HepG2 (cell line): ENCODE measurements around the gene MSI2. TPM values are rescaled to one million over a fixed set of nuclear protein-coding genes. Genes with fewer than 3 reads are reported as not detected.
A peak's percentile ranks its signal among the peaks of the same experiment; 100 is the strongest.

Source experiments
- ATAC-seq: fragments of 200-7000 bp; cut with Tn5 transposase; 3 replicates; pipeline ENCODE4 v1.9.1; 2020; ENCODE audit warnings: mild to moderate bottlenecking, moderate library complexity
- BruUV-seq: library from RNA; stranded (reverse); fragments of 400-500 nt; replicated peaks from 2 replicates; lab custom pipeline; 2021; lab: Mats Ljungman, UMichigan
- CTCF ChIA-PET: fragments of 300-600 bp; formaldehyde crosslinking; extraction: SDS; loops from one replicate; lab custom pipeline; 2021; ENCODE audit warnings: low total read pairs, inconsistent platforms, low intra/inter-chr PET ratio; lab: Yijun Ruan, JAX
- POLR2A ChIA-PET: fragments of 350-600 bp; sonication (Branson Sonifier 250); formaldehyde crosslinking; loops from one replicate; lab custom pipeline; 2020; ENCODE audit warnings: antibody characterized with exemption, inconsistent platforms; lab: Yijun Ruan, JAX
- DNase-seq: peaks from one replicate; pipeline ENCODE4 v3.0.0-alpha.2; 2015; ENCODE audit warnings: low spot score
- FAIRE-seq: peaks from 3 replicates; lab custom pipeline; 2011; peaks lifted over from hg19 to GRCh38; lab: Jason Lieb, UNC
- H2AFZ ChIP-seq: one replicate; pipeline ENCODE4 v1.6.1; 2011; ENCODE audit warnings: low read length, inconsistent platforms
- H3K27ac ChIP-seq: fragments of 300-600 bp; 3 replicates; pipeline ENCODE4 v1.8.0; 2011; ENCODE audit warnings: mixed run types, mild to moderate bottlenecking, mixed read lengths, low read length, inconsistent platforms; ENCODE audit not compliant: insufficient read depth; ENCODE audit errors: extremely low read length
- H3K27me3 ChIP-seq, 2 experiments: fragments of 200-600 bp in 1 of 2; 2 replicates in 1 of 2; 3 replicates in 1 of 2; pipeline versions ENCODE4 v1.6.0 to v1.8.0; 2011; ENCODE audit warnings: low read length in 2 of 2, mild to moderate bottlenecking in 2 of 2, moderate library complexity in 2 of 2, inconsistent platforms in 1 of 2; ENCODE audit not compliant: insufficient read depth in 2 of 2, control insufficient read depth in 1 of 2
- H3K36me3 ChIP-seq, 2 experiments: fragments of 200-600 bp in 1 of 2; replicated peaks in 1 of 2; 2 replicates in 1 of 2; 3 replicates in 1 of 2; pipeline versions ENCODE4 v1.5.1 to v1.8.0; 2011; ENCODE audit warnings: low read length in 2 of 2, inconsistent platforms in 1 of 2; ENCODE audit not compliant: insufficient read depth in 2 of 2, control insufficient read depth in 1 of 2
- H3K4me1 ChIP-seq: 2 replicates; pipeline ENCODE4 v1.5.1; 2012; ENCODE audit warnings: low read length, inconsistent platforms; ENCODE audit not compliant: insufficient read depth
- H3K4me2 ChIP-seq: 2 replicates; pipeline ENCODE4 v1.6.0; 2011; ENCODE audit warnings: low read depth, low read length, inconsistent platforms
- H3K4me3 ChIP-seq, 3 experiments: fragments of 200-600 bp in 1 of 3; sonication (generic), shearing (Covaris generic) in 1 of 3; replicated peaks in 1 of 3; 2 replicates each; pipeline ENCODE4 v1.5.1; 2011 to 2016; ENCODE audit warnings: low read length in 3 of 3, inconsistent platforms in 2 of 3, low read depth in 2 of 3, mild to moderate bottlenecking in 2 of 3, control low read depth in 1 of 3, mixed read lengths in 1 of 3; ENCODE audit not compliant: insufficient read depth in 1 of 3
- H3K79me2 ChIP-seq: one replicate; pipeline ENCODE4 v1.6.1; 2011; ENCODE audit warnings: low read length, inconsistent platforms; ENCODE audit not compliant: insufficient read depth
- H3K9ac ChIP-seq: 2 replicates; pipeline ENCODE4 v1.6.0; 2011; ENCODE audit warnings: mild to moderate bottlenecking, low read depth, low read length, inconsistent platforms; ENCODE audit not compliant: insufficient read depth
- H3K9me3 ChIP-seq: 2 replicates; pipeline ENCODE4 v1.5.1; 2012; ENCODE audit warnings: mild to moderate bottlenecking, low read length
- H4K20me1 ChIP-seq: 2 replicates; pipeline ENCODE4 v1.6.0; 2011; ENCODE audit warnings: inconsistent platforms, mild to moderate bottlenecking, low read length, moderate library complexity; ENCODE audit not compliant: insufficient read depth
- ARHGAP35 ChIP-seq: sonication (generic); formaldehyde crosslinking; IDR thresholded peaks from 2 replicates; pipeline ENCODE4 v1.9.0; 2022; ENCODE audit warnings: mild to moderate bottlenecking, inconsistent platforms, moderate library complexity, missing genetic modification reagents, borderline replicate concordance
- FOSL2 ChIP-seq: sonication (generic); formaldehyde crosslinking; IDR thresholded peaks from 2 replicates; pipeline ENCODE4 v1.4.0; 2020; ENCODE audit warnings: missing genetic modification reagents
- GTF2F1 ChIP-seq: fragments of 150-350 bp; IDR thresholded peaks from 2 replicates; pipeline ENCODE4 v1.6.1; 2014; ENCODE audit warnings: low read length
- HOXD1 ChIP-seq: sonication (generic); formaldehyde crosslinking; IDR thresholded peaks from 2 replicates; pipeline ENCODE4 v1.5.0; 2020; ENCODE audit warnings: missing genetic modification reagents
- IRX3 ChIP-seq: sonication (generic); formaldehyde crosslinking; IDR thresholded peaks from 2 replicates; pipeline ENCODE4 v1.8.1; 2023; ENCODE audit warnings: mild to moderate bottlenecking, low read depth, missing genetic modification reagents, borderline replicate concordance
- RBM22 ChIP-seq: fragments of 200-400 bp; formaldehyde crosslinking; optimal IDR thresholded peaks from 2 replicates; pipeline ENCODE3; 2017; ENCODE audit warnings: mild to moderate bottlenecking, low read length, moderate library complexity
- RELA ChIP-seq: sonication (generic); formaldehyde crosslinking; IDR thresholded peaks from 2 replicates; pipeline ENCODE4 v1.4.0; 2020; ENCODE audit warnings: missing genetic modification reagents
- THAP11 ChIP-seq: IDR thresholded peaks from 2 replicates; pipeline ENCODE4 v1.6.1; 2016; ENCODE audit warnings: missing biosample characterization, missing genetic modification reagents
- ZKSCAN1 ChIP-seq: fragments of 150-350 bp; IDR thresholded peaks from 2 replicates; pipeline ENCODE4 v1.6.1; 2014; ENCODE audit warnings: low read length
- ZNF563 ChIP-seq: sonication (generic); formaldehyde crosslinking; IDR thresholded peaks from 2 replicates; pipeline ENCODE4 v1.8.0; 2022; ENCODE audit warnings: mild to moderate bottlenecking, moderate library complexity, missing genetic modification reagents
- WGBS: methylation state at CpG from one replicate; pipeline ENCODE4 v1.1.6; 2017; ENCODE audit warnings: low lambda C conversion rate; 5-methylcytosine and 5-hydroxymethylcytosine counted together
- in situ Hi-C: cut with HindIII; loops from 2 replicates; pipeline ENCODE4 v1.10.0; 2017; ENCODE audit warnings: low pct_unique_long_range_greater_than_20kb; ENCODE audit not compliant: extremely low pct_ligation_motif_present
- intact Hi-C: fragments of 100-400 bp; cut with micrococcal nuclease; formaldehyde crosslinking; loops from one replicate; pipeline ENCODE4 v1.10.0; 2022; ENCODE audit not compliant: unreplicated experiment
- polyA plus RNA-seq, 8 experiments: library from polyadenylated mRNA; depleted of rRNA in 3 of 8; stranded (reverse) in 7 of 8; unstranded in 1 of 8; fragments of >200 nt; fragmentation: Illumina TruSeq in 4 of 8; extraction: Trizol in 4 of 8; gene quantifications; 2 replicates each; pipeline versions ENCODE4 v1.2.1 to v1.2.3, GENCODE V29; 2011 to 2016; ENCODE audit warnings: low read depth in 4 of 8, missing spikeins in 1 of 8, mixed read lengths in 1 of 8; ENCODE audit not compliant: insufficient read depth in 1 of 8
- total RNA-seq, 5 experiments: library from RNA; depleted of rRNA; stranded (reverse); fragments of >200 nt; fragmentation: Illumina TruSeq; extraction: Trizol; gene quantifications; 2 replicates each; pipeline ENCODE4 v1.2.3, GENCODE V29; 2016; ENCODE audit warnings: low read depth in 1 of 5
- TF ChIP-seq, protein P1 (sequence below): sonication (generic); formaldehyde crosslinking; IDR thresholded peaks from 2 replicates; pipeline ENCODE4 v1.8.0; 2022; ENCODE audit warnings: mild to moderate bottlenecking, missing genetic modification reagents, moderate library complexity
- TF ChIP-seq, protein P2 (sequence below): IDR thresholded peaks from 2 replicates; pipeline ENCODE4 v1.6.1; 2016; ENCODE audit warnings: low read depth, control low read depth
- TF ChIP-seq, protein P3 (sequence below): sonication (generic); formaldehyde crosslinking; IDR thresholded peaks from 2 replicates; pipeline ENCODE4 v1.4.0; 2020; ENCODE audit warnings: mild to moderate bottlenecking, missing genetic modification reagents

Gene MSI2
- total and polyA plus RNA-seq, 2 of the 13 experiments (the other 11 are each of a cell fraction or from before 2014, with no cell fraction given) = 77.5 to 78.4 TPM

- TF ChIP-seq ARHGAP35 (CRISPR knock-in tag) (no peak), RBM22 (peak; percentile 42)
- TF ChIP-seq, all 625 proteins: peak for 1
Measured at GRCh38 chr17:57488856-57489255, 232.5 kb downstream of the MSI2 start.

GRCh38 chr17:57489321-57489720 lies 233.0 kb downstream of the MSI2 start:
- FAIRE-seq = no peak
- H2AFZ ChIP-seq = no peak overlapping the region
- H3K36me3 ChIP-seq = peaks cover 8 to 19% of the 10 kb centered on the region in 2 experiments; a peak in 4 of 5 replicates
- TF ChIP-seq HOXD1 (CRISPR knock-in tag) (no peak), ZNF563 (CRISPR knock-in tag) (no peak), ZKSCAN1 (no peak), FOSL2 (CRISPR knock-in tag) (no peak), THAP11 (CRISPR knock-in tag) (no peak), RELA (CRISPR knock-in tag) (no peak), GTF2F1 (no peak), IRX3 (CRISPR knock-in tag) (no peak)
- TF ChIP-seq, protein P1, sequence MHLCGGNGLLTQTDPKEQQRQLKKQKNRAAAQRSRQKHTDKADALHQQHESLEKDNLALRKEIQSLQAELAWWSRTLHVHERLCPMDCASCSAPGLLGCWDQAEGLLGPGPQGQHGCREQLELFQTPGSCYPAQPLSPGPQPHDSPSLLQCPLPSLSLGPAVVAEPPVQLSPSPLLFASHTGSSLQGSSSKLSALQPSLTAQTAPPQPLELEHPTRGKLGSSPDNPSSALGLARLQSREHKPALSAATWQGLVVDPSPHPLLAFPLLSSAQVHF (CRISPR knock-in tag) = no peak
- TF ChIP-seq, protein P2, sequence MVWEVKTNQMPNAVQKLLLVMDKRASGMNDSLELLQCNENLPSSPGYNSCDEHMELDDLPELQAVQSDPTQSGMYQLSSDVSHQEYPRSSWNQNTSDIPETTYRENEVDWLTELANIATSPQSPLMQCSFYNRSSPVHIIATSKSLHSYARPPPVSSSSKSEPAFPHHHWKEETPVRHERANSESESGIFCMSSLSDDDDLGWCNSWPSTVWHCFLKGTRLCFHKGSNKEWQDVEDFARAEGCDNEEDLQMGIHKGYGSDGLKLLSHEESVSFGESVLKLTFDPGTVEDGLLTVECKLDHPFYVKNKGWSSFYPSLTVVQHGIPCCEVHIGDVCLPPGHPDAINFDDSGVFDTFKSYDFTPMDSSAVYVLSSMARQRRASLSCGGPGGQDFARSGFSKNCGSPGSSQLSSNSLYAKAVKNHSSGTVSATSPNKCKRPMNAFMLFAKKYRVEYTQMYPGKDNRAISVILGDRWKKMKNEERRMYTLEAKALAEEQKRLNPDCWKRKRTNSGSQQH (CRISPR knock-in tag) = no peak
- TF ChIP-seq, protein P3, sequence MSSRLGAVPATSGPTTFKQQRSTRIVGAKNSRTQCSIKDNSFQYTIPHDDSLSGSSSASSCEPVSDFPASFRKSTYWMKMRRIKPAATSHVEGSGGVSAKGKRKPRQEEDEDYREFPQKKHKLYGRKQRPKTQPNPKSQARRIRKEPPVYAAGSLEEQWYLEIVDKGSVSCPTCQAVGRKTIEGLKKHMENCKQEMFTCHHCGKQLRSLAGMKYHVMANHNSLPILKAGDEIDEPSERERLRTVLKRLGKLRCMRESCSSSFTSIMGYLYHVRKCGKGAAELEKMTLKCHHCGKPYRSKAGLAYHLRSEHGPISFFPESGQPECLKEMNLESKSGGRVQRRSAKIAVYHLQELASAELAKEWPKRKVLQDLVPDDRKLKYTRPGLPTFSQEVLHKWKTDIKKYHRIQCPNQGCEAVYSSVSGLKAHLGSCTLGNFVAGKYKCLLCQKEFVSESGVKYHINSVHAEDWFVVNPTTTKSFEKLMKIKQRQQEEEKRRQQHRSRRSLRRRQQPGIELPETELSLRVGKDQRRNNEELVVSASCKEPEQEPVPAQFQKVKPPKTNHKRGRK (CRISPR knock-in tag) = no peak
- DNase-seq = no peak
- no peak overlapping the region for H3K4me3 ChIP-seq
- BruUV-seq = no TSS peak
- no peaks in the 10 kb centered on the region for H4K20me1 ChIP-seq
- ChIA-PET CTCF (no interaction called here), POLR2A (no interaction called here)
- no peak overlapping the region for H3K9ac ChIP-seq
- H3K9me3 ChIP-seq = no peaks in the 10 kb centered on the region
- H3K27ac ChIP-seq = no peak overlapping the region
- in situ Hi-C loops (no loop called here), intact Hi-C loops (no loop called here)
- no peaks in the 10 kb centered on the region for H3K27me3 ChIP-seq
- no peak for ATAC-seq
- WGBS = 100% methylated on average over 2 of the region's 4 CpGs
- no peaks in the 10 kb centered on the region for H3K4me1 ChIP-seq
- H3K4me2 ChIP-seq = no peak overlapping the region
- H3K79me2 ChIP-seq = peaks cover 6% of the 10 kb centered on the region

More at GRCh38 chr17:57488856-57489255, 232.5 kb downstream of the MSI2 start:
- peaks cover 10% of the 10 kb centered on the region for H3K79me2 ChIP-seq
- H3K27ac ChIP-seq = no peak overlapping the region
- in situ Hi-C loops (no loop called here), intact Hi-C loops (no loop called here)
- FAIRE-seq = no peak
- WGBS = 98% methylated on average over 8 of the region's 9 CpGs
- H3K4me3 ChIP-seq = no peak overlapping the region
- no peak overlapping the region for H3K9ac ChIP-seq
- no peaks in the 10 kb centered on the region for H3K9me3 ChIP-seq
- no peak for DNase-seq
- peaks cover 8 to 19% of the 10 kb centered on the region in 2 experiments; a peak in 4 of 5 replicates for H3K36me3 ChIP-seq
- no peaks in the 10 kb centered on the region; the same call in 1 of the 2 replicates for H4K20me1 ChIP-seq
- peaks cover 4% of the 10 kb centered on the region for H3K4me1 ChIP-seq
- H2AFZ ChIP-seq = no peak overlapping the region
- ChIA-PET CTCF (no interaction called here), POLR2A (interaction anchor here (1.3 kb wide), 1 partner anchor 8 kb away, joined by 3 read pairs; no protein-coding TSS in a partner anchor)
- BruUV-seq = no TSS peak
- H3K27me3 ChIP-seq = no peaks in the 10 kb centered on the region
- H3K4me2 ChIP-seq = no peak overlapping the region
- no peak for ATAC-seq
